NT2/D1 (cell line): ENCODE results near the gene VPS8.

ENCODE experiments used
- SUZ12 ChIP-seq: IDR thresholded peaks from 2 replicates; pipeline ENCODE4 v1.6.1; 2011; ENCODE audit not compliant: insufficient read length, insufficient read depth; ENCODE audit errors: extremely low read depth
- YY1 ChIP-seq: IDR thresholded peaks from 2 replicates; pipeline ENCODE4 v1.6.1; 2011; ENCODE audit not compliant: insufficient read length, insufficient read depth
- ZNF274 ChIP-seq: IDR thresholded peaks from 2 replicates; pipeline ENCODE4 v1.6.1; 2011; ENCODE audit warnings: mild to moderate bottlenecking, low read depth, low read length

DNA sequence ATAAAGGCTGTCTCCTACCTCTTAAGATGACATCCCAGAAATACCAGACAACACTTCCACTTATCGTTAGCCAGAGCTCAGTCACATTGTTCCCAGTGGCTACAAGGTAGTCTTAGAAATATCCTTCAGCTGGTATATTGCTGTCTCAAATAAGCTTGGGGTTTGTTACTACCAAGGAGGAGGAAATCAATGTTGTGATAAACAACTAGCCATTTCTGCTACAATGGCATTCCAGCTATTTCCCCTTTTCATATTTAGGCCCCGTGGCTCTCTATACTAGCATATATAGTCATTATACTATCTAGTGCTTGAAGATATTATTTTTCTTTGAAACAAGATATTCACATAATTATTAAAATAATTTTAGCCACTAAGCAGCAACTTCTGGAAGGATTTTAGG lies 56.5 kb downstream of the VPS8 start:
- no peak for TF ChIP-seq ZNF274
- no peak for TF ChIP-seq YY1
- no peak for TF ChIP-seq SUZ12
